Activated B cell treated with CpG ODN at 0.5 μM for 24 hours (primary cell): ENCODE data around the gene TMEM14C. TPM values are rescaled to one million over a fixed set of nuclear protein-coding genes. Genes with fewer than 3 reads are reported as not detected.
"Not testable (repeated sequence)": the region's sequence is repeated elsewhere in the genome, so short reads cannot be mapped to it uniquely, and the experiment has no call there.

Experiments used
- ATAC-seq: fragments of 200-7000 bp; cut with Tn5 transposase; one replicate; pipeline ENCODE4 v1.10.0; 2021; ENCODE audit warnings: low read depth, mild to moderate bottlenecking, moderate library complexity
- CTCF ChIA-PET: fragments of 350-600 bp; sonication (Branson Sonifier 250); formaldehyde crosslinking; loops from one replicate; lab custom pipeline; 2021; ENCODE audit warnings: antibody characterized with exemption; lab: Charles Lee
- POLR2A ChIA-PET: fragments of 350-600 bp; sonication (Branson Sonifier 250); formaldehyde crosslinking; loops from one replicate; lab custom pipeline; 2021; ENCODE audit warnings: antibody characterized with exemption; lab: Charles Lee
- DNase-seq: peaks from one replicate; pipeline ENCODE4 v3.0.0; 2022
- H3K27ac Mint-ChIP-seq: one replicate; pipeline ENCODE4 v1.8.0; 2020; ENCODE audit warnings: mixed read lengths
- H3K27me3 Mint-ChIP-seq: one replicate; pipeline ENCODE4 v1.8.0; 2021; ENCODE audit warnings: mixed read lengths
- H3K36me3 Mint-ChIP-seq: one replicate; pipeline ENCODE4 v1.8.0; 2021; ENCODE audit warnings: low read depth, mixed read lengths
- H3K4me1 Mint-ChIP-seq: one replicate; pipeline ENCODE4 v1.8.0; 2021; ENCODE audit warnings: mixed read lengths
- H3K4me3 Mint-ChIP-seq: one replicate; pipeline ENCODE4 v1.8.0; 2020; ENCODE audit warnings: mild to moderate bottlenecking, mixed read lengths
- H3K9me3 Mint-ChIP-seq: one replicate; pipeline ENCODE4 v1.8.0; 2020; ENCODE audit warnings: mixed read lengths
- intact Hi-C: fragments of 100-400 bp; cut with micrococcal nuclease; formaldehyde crosslinking; loops from one replicate; pipeline ENCODE4 v1.15.1; 2024
- total RNA-seq: library from RNA; stranded (reverse); gene quantifications from 2 replicates; pipeline ENCODE4 v1.2.3, GENCODE V29; 2022
- TF ChIP-seq, protein P1 (sequence below): fragments of 200-600 bp; IDR thresholded peaks from one replicate; pipeline ENCODE4 v1.8.0; 2022; ENCODE audit warnings: antibody characterized with exemption, mild to moderate bottlenecking

TMEM14C gene
- total RNA-seq, 1 donor from 2014 or later: 23.1 TPM

DNA sequence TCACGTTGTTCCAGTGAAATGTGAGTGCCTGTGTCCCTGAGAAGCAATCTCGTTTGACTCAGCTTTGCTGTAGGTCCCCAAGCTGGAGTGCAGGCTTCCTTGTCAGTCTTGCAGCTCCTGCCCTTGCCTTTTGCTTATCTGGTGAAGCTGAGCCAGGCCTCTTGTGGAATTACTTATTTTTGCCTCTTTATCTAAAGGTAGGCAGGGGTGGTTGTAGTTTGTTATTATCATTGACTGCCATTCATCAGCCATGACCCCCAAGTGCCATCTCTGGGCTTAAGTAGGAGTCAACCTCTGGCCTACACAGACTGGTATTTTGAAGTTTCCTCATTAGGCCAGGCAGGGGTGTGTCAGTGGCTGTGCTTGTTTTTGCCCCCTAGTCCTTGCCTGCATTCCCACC lies 26.9 kb downstream of the TMEM14C start:
- no peak for DNase-seq
- Mint-ChIP-seq H3K4me3 (no peak overlapping the region), H3K9me3 (no peaks in the 10 kb centered on the region), H3K27me3 (no peaks in the 10 kb centered on the region), H3K27ac (no peak overlapping the region), H3K4me1 (peaks cover 34% of the 10 kb centered on the region), H3K36me3 (peaks cover 44% of the 10 kb centered on the region)
- POLR2A ChIA-PET: no interaction called here
- ATAC-seq: no peak
- CTCF ChIA-PET: no interaction called here
- TF ChIP-seq, protein P1, sequence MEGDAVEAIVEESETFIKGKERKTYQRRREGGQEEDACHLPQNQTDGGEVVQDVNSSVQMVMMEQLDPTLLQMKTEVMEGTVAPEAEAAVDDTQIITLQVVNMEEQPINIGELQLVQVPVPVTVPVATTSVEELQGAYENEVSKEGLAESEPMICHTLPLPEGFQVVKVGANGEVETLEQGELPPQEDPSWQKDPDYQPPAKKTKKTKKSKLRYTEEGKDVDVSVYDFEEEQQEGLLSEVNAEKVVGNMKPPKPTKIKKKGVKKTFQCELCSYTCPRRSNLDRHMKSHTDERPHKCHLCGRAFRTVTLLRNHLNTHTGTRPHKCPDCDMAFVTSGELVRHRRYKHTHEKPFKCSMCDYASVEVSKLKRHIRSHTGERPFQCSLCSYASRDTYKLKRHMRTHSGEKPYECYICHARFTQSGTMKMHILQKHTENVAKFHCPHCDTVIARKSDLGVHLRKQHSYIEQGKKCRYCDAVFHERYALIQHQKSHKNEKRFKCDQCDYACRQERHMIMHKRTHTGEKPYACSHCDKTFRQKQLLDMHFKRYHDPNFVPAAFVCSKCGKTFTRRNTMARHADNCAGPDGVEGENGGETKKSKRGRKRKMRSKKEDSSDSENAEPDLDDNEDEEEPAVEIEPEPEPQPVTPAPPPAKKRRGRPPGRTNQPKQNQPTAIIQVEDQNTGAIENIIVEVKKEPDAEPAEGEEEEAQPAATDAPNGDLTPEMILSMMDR: no peak
- intact Hi-C loops: loop anchor here (5.0 kb wide), 1 partner anchor 788 kb away; the partner anchor contains the start of gene TMEM170B

GRCh38 chr6:10750568-10750967 lies 27.7 kb downstream of the TMEM14C start:
- H3K27me3 Mint-ChIP-seq, intact Hi-C loops, DNase-seq, ATAC-seq, H3K9me3 Mint-ChIP-seq, CTCF ChIA-PET, H3K4me3 Mint-ChIP-seq, H3K27ac Mint-ChIP-seq: not testable (repeated sequence)
- peaks cover 34% of the 10 kb centered on the region for H3K4me1 Mint-ChIP-seq
- peaks cover 53% of the 10 kb centered on the region for H3K36me3 Mint-ChIP-seq
- POLR2A ChIA-PET: interaction anchor here (0.6 kb wide), 1 partner anchor 233 kb away, joined by 4 read pairs; no protein-coding TSS in a partner anchor

GRCh38 chr6:10751757-10752156 lies 28.9 kb downstream of the TMEM14C start:
- Mint-ChIP-seq H3K36me3 (peaks cover 64% of the 10 kb centered on the region), H3K4me1 (peaks cover 33% of the 10 kb centered on the region)
- H3K4me3 Mint-ChIP-seq, H3K27ac Mint-ChIP-seq, DNase-seq, intact Hi-C loops, POLR2A ChIA-PET, H3K27me3 Mint-ChIP-seq, CTCF ChIA-PET, ATAC-seq, H3K9me3 Mint-ChIP-seq: not testable (repeated sequence)

- no peaks in the 10 kb centered on the region for H3K27me3 Mint-ChIP-seq
- H3K4me3 Mint-ChIP-seq: no peak overlapping the region
- no peak overlapping the region for H3K27ac Mint-ChIP-seq
- DNase-seq (no peak), ATAC-seq (no peak)
- peaks cover 80% of the 10 kb centered on the region for H3K36me3 Mint-ChIP-seq
- intact Hi-C loops: no loop called here
- TF ChIP-seq, protein P1: no peak
- no peaks in the 10 kb centered on the region for H3K9me3 Mint-ChIP-seq
- CTCF ChIA-PET: no interaction called here
- H3K4me1 Mint-ChIP-seq: peaks cover 6% of the 10 kb centered on the region
- POLR2A ChIA-PET: no interaction called here
Observed at GRCh38 chr6:10756085-10756484, 33.2 kb downstream of the TMEM14C start.

DNA sequence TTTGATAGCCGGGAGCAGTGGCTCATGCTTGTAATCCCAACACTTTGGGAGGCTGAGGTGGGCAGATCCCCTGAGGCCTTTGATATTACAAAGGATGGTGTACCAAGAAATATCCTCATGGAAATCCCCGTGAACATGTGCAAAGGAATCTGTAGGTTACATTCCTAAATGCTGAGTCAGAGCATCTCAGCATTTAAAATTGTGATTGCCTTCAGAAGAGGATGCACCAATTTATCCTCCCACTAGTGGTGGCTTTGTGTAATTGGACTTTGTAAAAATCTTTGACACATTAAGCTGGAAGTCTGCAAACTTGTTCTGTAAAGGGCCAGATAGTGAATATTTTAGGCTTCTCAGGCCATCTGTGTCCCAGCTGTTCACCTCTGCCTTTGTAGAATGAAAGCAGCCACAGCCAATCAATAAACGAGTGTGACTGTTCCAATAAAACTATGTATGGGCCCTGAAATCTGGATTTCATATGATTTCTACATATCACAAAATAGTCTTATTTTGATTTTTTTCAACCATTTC lies 36.5 kb downstream of the TMEM14C start:
- POLR2A ChIA-PET: no interaction called here
- TF ChIP-seq, protein P1: no peak
- Mint-ChIP-seq H3K4me3 (no peak overlapping the region), H3K27me3 (no peaks in the 10 kb centered on the region), H3K9me3 (no peaks in the 10 kb centered on the region), H3K4me1 (peaks cover 5% of the 10 kb centered on the region), H3K27ac (no peak overlapping the region), H3K36me3 (peaks cover 61% of the 10 kb centered on the region)
- intact Hi-C loops: loop anchor here (1.0 kb wide), 1 partner anchor 249 kb away; no protein-coding TSS in a partner anchor
- no peak for DNase-seq
- CTCF ChIA-PET: interaction anchor here (1.0 to 1.5 kb wide), 3 partner anchors 39 to 248 kb away, joined by 3 to 7 read pairs (median 3); no protein-coding TSS in a partner anchor
- ATAC-seq: peak; percentile 54

- ChIA-PET POLR2A (no interaction called here), CTCF (interaction anchor here (1.0 to 1.5 kb wide), 3 partner anchors 39 to 249 kb away, joined by 3 to 7 read pairs (median 3); no protein-coding TSS in a partner anchor)
- no peaks in the 10 kb centered on the region for H3K9me3 Mint-ChIP-seq
Observed at GRCh38 chr6:10759884-10760329, 37.0 kb downstream of the TMEM14C start.

More at GRCh38 chr6:10759884-10760329, 37.0 kb downstream of the TMEM14C start:
- Mint-ChIP-seq H3K27me3 (no peaks in the 10 kb centered on the region), H3K4me1 (peaks cover 5% of the 10 kb centered on the region), H3K36me3 (peaks cover 56% of the 10 kb centered on the region), H3K4me3 (no peak overlapping the region), H3K27ac (no peak overlapping the region)
- DNase-seq: no peak
- no peak for ATAC-seq
- intact Hi-C loops: loop anchor here (1.0 kb wide), 1 partner anchor 250 kb away; no protein-coding TSS in a partner anchor
- TF ChIP-seq, protein P1: no peak
